Chondrocyte (in vitro differentiated cells): Measurements from ENCODE around the gene SLC25A24. TPM values are rescaled to one million over a fixed set of nuclear protein-coding genes. Genes with fewer than 3 reads are reported as not detected.

Source experiments
- DNase-seq: peaks from one replicate; pipeline ENCODE4 v3.0.0; 2021; ENCODE audit warnings: mixed read lengths, low spot score
- H3K27ac Mint-ChIP-seq: one replicate; pipeline ENCODE4 v1.8.0; 2021; ENCODE audit warnings: mild to moderate bottlenecking, moderate library complexity, mixed read lengths; ENCODE audit not compliant: unreplicated experiment
- H3K27me3 Mint-ChIP-seq: 2 replicates; pipeline ENCODE4 v1.8.0; 2021; ENCODE audit warnings: low read depth, mixed read lengths
- H3K36me3 Mint-ChIP-seq: 2 replicates; pipeline ENCODE4 v1.8.0; 2021; ENCODE audit warnings: low read depth, mixed read lengths
- H3K4me1 Mint-ChIP-seq: 2 replicates; pipeline ENCODE4 v1.8.0; 2021; ENCODE audit warnings: low read depth, mild to moderate bottlenecking, mixed read lengths
- H3K4me3 Mint-ChIP-seq: one replicate; pipeline ENCODE4 v1.8.0; 2021; ENCODE audit warnings: mild to moderate bottlenecking, moderate library complexity, mixed read lengths; ENCODE audit not compliant: unreplicated experiment
- H3K9me3 Mint-ChIP-seq: 2 replicates; pipeline ENCODE4 v1.8.0; 2021; ENCODE audit warnings: low read depth, mixed read lengths
- CTCF ChIP-seq: fragments of 200-600 bp; sonication (generic); IDR thresholded peaks from 2 replicates; pipeline ENCODE4 v1.5.0; 2021; ENCODE audit warnings: antibody characterized with exemption, mild to moderate bottlenecking, moderate library complexity
- total RNA-seq: library from RNA; stranded (reverse); gene quantifications from 3 replicates; pipeline ENCODE4 v1.2.1, GENCODE V29; 2021

SLC25A24 gene
- total RNA-seq, 1 donor from 2014 or later = 43.4 TPM

DNA sequence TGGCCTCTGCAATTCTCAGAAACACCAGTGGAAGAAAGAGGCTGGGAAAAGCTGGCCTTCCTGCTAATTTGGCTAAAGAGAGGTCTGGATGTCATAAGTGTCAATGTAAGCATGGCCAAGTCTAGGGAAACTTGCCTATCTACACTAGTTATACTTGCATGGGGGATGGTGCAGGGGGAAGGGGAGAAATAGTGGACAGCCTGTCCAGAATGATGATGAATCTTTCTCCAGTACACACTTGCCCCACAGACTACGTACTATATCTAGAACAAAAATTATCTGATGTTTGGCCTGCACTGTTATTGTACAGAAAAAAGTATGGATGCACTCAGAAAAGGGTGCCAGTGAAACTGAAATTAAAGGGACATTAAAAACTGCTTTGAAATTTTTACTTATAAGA lies 114.5 kb downstream of the SLC25A24 start:
- no peak for TF ChIP-seq CTCF
- no peaks in the 10 kb centered on the region for H3K9me3 Mint-ChIP-seq
- no peak for DNase-seq
- peaks cover 8% of the 10 kb centered on the region for H3K27me3 Mint-ChIP-seq
- no peaks in the 10 kb centered on the region for H3K36me3 Mint-ChIP-seq
- no peak overlapping the region for H3K4me3 Mint-ChIP-seq
- H3K27ac Mint-ChIP-seq = no peak overlapping the region
- H3K4me1 Mint-ChIP-seq = no peaks in the 10 kb centered on the region

DNA sequence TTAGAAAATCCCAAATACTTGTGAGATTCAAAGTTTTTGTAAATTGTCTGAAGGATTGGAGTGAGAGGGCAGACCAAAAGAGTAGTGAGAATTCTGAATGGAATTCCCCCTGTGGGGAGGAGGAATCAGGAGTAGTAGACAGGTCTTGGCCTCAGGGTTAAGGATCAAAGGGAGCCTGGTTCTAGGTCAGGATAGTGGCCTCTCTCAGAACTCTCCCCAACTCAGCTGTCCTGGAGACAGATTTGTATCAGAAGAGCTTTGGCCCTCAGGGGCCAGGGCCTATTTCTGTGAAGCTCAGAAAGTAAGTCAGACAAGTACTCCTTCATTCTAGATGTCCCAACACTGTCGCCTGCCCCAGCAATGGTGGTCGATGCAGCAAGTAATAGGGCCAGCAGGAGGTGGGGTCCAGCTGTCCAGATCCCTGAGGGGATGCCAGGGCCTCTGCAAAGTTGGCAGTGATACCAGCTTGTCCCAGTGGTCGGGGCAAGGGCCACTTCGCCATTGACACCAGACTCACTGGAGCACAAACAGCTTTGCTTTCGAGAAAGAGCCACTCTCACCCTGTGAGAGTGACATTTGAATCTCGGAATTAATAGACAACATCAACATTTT lies 115.2 kb downstream of the SLC25A24 start:
- TF ChIP-seq CTCF = no peak
- Mint-ChIP-seq H3K4me1 (no peaks in the 10 kb centered on the region), H3K27ac (no peak overlapping the region), H3K9me3 (no peaks in the 10 kb centered on the region), H3K4me3 (no peak overlapping the region), H3K36me3 (no peaks in the 10 kb centered on the region), H3K27me3 (peaks cover 12% of the 10 kb centered on the region)
- no peak for DNase-seq

Other genes with a start within 250 kb of the SLC25A24 start
- 0.12 TPM in 1 of 3 replicates, not detected in the others for gene VAV3, start 235.2 kb downstream of the SLC25A24 start, total RNA-seq
- gene NBPF4, start 43.7 kb upstream of the SLC25A24 start, total RNA-seq = not detected in 3 replicates
- not detected in 3 replicates for gene NBPF6, start 250.0 kb upstream of the SLC25A24 start, total RNA-seq